Prostate gland (tissue), 2 donors: ENCODE measurements around the gene CDK8. TPM values are rescaled to one million over a fixed set of nuclear protein-coding genes. Genes with fewer than 3 reads are reported as not detected.

Experiments used
- DNase-seq: peaks from one replicate; pipeline ENCODE4 v3.0.0-alpha.2; 2019; ENCODE audit warnings: low spot score
- H3K27ac ChIP-seq, 2 donors: fragments of 200-600 bp; sonication (generic); 2 replicates each; pipeline ENCODE4 v1.5.1; 2017 to 2019
- H3K27me3 ChIP-seq: fragments of 200-600 bp; sonication (generic); replicated peaks from 2 replicates; pipeline ENCODE4 v1.5.1; 2019; ENCODE audit not compliant: insufficient read depth
- H3K36me3 ChIP-seq, 2 donors: fragments of 200-600 bp; sonication (generic); 1 replicate in 1 of 2; 2 replicates in 1 of 2; pipeline versions ENCODE4 v1.5.1 to v1.8.1; 2017 to 2019
- H3K4me1 ChIP-seq: fragments of 200-600 bp; sonication (generic); replicated peaks from 2 replicates; pipeline ENCODE4 v1.5.1; 2019
- H3K4me3 ChIP-seq, 2 donors: fragments of 200-600 bp; sonication (generic); 2 replicates each; pipeline ENCODE4 v1.5.1; 2017 to 2019
- H3K9me3 ChIP-seq: fragments of 200-600 bp; sonication (generic); 2 replicates; pipeline ENCODE4 v1.5.1; 2017
- CTCF ChIP-seq, 4 experiments: fragments of 200-600 bp in 2 of 4; fragments of 450-650 bp in 2 of 4; sonication (generic) in 2 of 4; IDR thresholded peaks; 1 replicate in 3 of 4; 2 replicates in 1 of 4; pipeline ENCODE4 v1.5.1; 2016 to 2019; ENCODE audit warnings: antibody characterized with exemption in 4 of 4, mild to moderate bottlenecking in 2 of 4, moderate library complexity in 2 of 4
- POLR2A ChIP-seq: fragments of 450-650 bp; IDR thresholded peaks from one replicate; pipeline ENCODE4 v1.6.1; 2016; ENCODE audit warnings: antibody characterized with exemption, mild to moderate bottlenecking
- POLR2AphosphoS5 ChIP-seq: sonication (generic); formaldehyde crosslinking; IDR thresholded peaks from one replicate; pipeline ENCODE4 v1.6.1; 2017; ENCODE audit warnings: antibody characterized with exemption
- whole genome bisulfite sequencing: methylation state at CpG from one replicate; pipeline ENCODE4 v1.1.5; 2018; 5-methylcytosine and 5-hydroxymethylcytosine counted together
- intact Hi-C: fragments of 100-400 bp; cut with DNase I; formaldehyde crosslinking; loops from one replicate; pipeline ENCODE4 v1.14.2; 2022
- total RNA-seq, 2 donors: library from RNA; depleted of rRNA; stranded (reverse); fragments of >200 nt; gene quantifications; one replicate each; pipeline ENCODE4 v1.1.0, GENCODE V29; 2016

CDK8 gene
- total RNA-seq, 2 donors from 2014 or later: 9.9 to 11.6 TPM

DNA sequence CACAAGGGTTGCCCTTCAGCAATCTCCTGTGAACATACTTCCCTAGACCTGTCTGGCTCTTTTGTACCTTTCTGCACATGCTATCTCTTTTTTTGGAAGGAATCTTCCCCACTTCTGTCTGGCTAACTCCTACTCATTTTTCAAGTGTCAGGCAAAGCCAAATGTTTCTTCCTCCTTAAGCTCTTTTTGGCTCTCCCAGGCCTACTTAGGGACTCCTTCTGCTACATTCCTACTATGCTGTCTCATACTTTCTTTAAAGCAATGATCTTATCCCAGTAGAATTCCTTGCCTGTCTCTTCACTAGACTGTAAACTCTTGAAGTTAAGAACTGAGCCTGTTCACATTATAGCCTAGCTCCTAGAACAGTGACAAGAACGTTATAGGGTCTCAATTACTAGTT lies 188.6 kb downstream of the CDK8 start:
- no peak for DNase-seq
- no peaks in the 10 kb centered on the region for H3K36me3 ChIP-seq
- TF ChIP-seq POLR2AphosphoS5 (no peak), CTCF (IDR thresholded peaks at IDR 0.05) (no peak), POLR2A (no peak)
- no peaks in the 10 kb centered on the region for H3K27me3 ChIP-seq
- WGBS: 41% methylated on average over 1 of the region's 1 CpG
- no peaks in the 10 kb centered on the region for H3K9me3 ChIP-seq
- intact Hi-C loops: no loop called here
- H3K4me1 ChIP-seq: no peaks in the 10 kb centered on the region
- H3K4me3 ChIP-seq: no peak overlapping the region
- H3K27ac ChIP-seq: no peak overlapping the region

GRCh38 chr13:26445092-26445491 lies 191.2 kb downstream of the CDK8 start:
- Histone ChIP-seq H3K36me3 (no peaks in the 10 kb centered on the region), H3K4me3 (no peak overlapping the region), H3K4me1 (no peaks in the 10 kb centered on the region)

GRCh38 chr13:26446751-26447150 lies 192.8 kb downstream of the CDK8 start:
- Histone ChIP-seq H3K27ac (no peak overlapping the region), H3K4me3 (no peak overlapping the region), H3K27me3 (no peaks in the 10 kb centered on the region), H3K4me1 (no peaks in the 10 kb centered on the region), H3K36me3 (no peaks in the 10 kb centered on the region), H3K9me3 (no peaks in the 10 kb centered on the region)
- TF ChIP-seq POLR2A (no peak), CTCF (IDR thresholded peaks at IDR 0.05) (no peak), POLR2AphosphoS5 (no peak)
- intact Hi-C loops: no loop called here
- 97% methylated on average over 3 of the region's 3 CpGs for WGBS
- DNase-seq: no peak

More at GRCh38 chr13:26445092-26445491, 191.2 kb downstream of the CDK8 start:
- intact Hi-C loops: no loop called here
- Histone ChIP-seq H3K9me3 (no peaks in the 10 kb centered on the region), H3K27ac (no peak overlapping the region), H3K27me3 (no peaks in the 10 kb centered on the region)
- WGBS: 79% methylated on average over 3 of the region's 3 CpGs
- no peak for TF ChIP-seq CTCF (IDR thresholded peaks at IDR 0.05)
- no peak for TF ChIP-seq POLR2AphosphoS5
- TF ChIP-seq POLR2A: no peak
- DNase-seq: no peak

- TF ChIP-seq POLR2A (no peak), POLR2AphosphoS5 (no peak), CTCF (IDR thresholded peaks at IDR 0.05) (no peak)
- Histone ChIP-seq H3K4me1 (no peaks in the 10 kb centered on the region), H3K4me3 (no peak overlapping the region), H3K27me3 (no peaks in the 10 kb centered on the region), H3K27ac (no peak overlapping the region), H3K9me3 (no peaks in the 10 kb centered on the region), H3K36me3 (no peaks in the 10 kb centered on the region)
- intact Hi-C loops: no loop called here
- WGBS: 90% methylated on average over 2 of the region's 2 CpGs
- DNase-seq: no peak
Observed at GRCh38 chr13:26448032-26448431, 194.1 kb downstream of the CDK8 start.

DNA sequence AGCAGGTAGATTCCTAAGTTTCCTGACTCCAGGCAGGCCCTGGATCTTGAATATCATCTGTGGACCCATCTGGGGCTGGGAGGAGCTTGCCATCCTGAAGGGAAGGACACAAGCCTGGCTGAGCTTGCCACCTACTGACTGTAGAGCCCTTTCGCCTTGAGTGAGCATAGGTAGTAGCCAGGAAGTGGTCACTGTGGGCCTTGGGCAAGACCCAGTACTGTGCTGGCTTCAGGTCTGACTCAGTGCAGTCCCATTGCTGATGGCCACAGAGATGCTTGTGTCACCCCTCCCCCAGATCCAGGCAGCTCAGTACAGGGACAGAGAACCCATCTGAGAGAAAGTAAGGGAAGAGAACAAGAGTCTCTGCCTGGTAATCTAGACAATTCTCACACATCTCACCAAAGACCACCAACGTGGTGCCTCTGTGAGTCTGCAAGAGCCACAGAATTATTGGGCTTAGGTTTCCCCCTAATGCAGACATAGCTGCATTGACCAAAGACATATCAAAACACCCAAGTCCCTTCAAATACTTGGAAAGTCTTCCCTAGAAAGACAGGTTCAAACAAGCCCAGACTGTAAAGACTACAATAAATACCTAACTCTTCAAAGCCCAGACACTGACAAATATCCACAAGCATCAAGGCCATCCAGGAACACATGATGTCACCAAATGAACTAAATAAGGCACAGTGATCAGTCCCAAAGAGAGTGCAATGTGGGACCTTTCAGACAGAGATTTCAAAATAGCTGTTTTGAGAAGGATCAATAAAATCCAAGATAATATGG lies 195.3 kb downstream of the CDK8 start:
- DNase-seq: no peak
- Histone ChIP-seq H3K27ac (no peak overlapping the region), H3K36me3 (no peaks in the 10 kb centered on the region), H3K27me3 (no peaks in the 10 kb centered on the region), H3K4me1 (no peaks in the 10 kb centered on the region), H3K4me3 (no peak overlapping the region), H3K9me3 (no peaks in the 10 kb centered on the region)
- WGBS: 68% methylated on average over 2 of the region's 2 CpGs
- TF ChIP-seq POLR2A (no peak), POLR2AphosphoS5 (no peak), CTCF (IDR thresholded peaks at IDR 0.05) (no peak)
- intact Hi-C loops: no loop called here
